ENCODE measurements around the gene DIPK1A.
"Not testable (repeated sequence)": the region's sequence is repeated elsewhere in the genome, so short reads cannot be mapped to it uniquely, and the experiment has no call there.

The DIPK1A gene

GRCh38 chr1:92907949-92908684 is 53.1 kb downstream of the DIPK1A start:
- H3K4me3 ChIP-seq, result no peak overlapping the region
- H3K9me3 ChIP-seq (ENCODE audit: low read depth, low read length), result no peaks in the 10 kb centered on the region
- no peak for DNase-seq (ENCODE audit: low read depth, low spot score)
- TF ChIP-seq EZH2 (IDR thresholded peaks at IDR 0.05) (no peak), POLR2AphosphoS5 (IDR thresholded peaks at IDR 0.05; ENCODE audit: borderline replicate concordance, low read depth, low read length) (no peak), FOXP2 (optimal IDR thresholded peaks at IDR 0.05; ENCODE audit: control extremely low read depth, extremely low read length, insufficient read depth) (no peak)
- no peak overlapping the region for H3K27ac ChIP-seq
- H3K36me3 ChIP-seq (ENCODE audit: insufficient read depth, low read length), result no peaks in the 10 kb centered on the region
- H3K9ac ChIP-seq (ENCODE audit: insufficient read length), result no peak overlapping the region

- Histone ChIP-seq H3K9ac (ENCODE audit: insufficient read length) (no peak overlapping the region), H3K27ac (no peak overlapping the region), H3K36me3 (ENCODE audit: insufficient read depth, low read length) (no peaks in the 10 kb centered on the region), H3K4me3 (no peak overlapping the region), H3K9me3 (ENCODE audit: low read depth, low read length) (no peaks in the 10 kb centered on the region)
- TF ChIP-seq FOXP2 (optimal IDR thresholded peaks at IDR 0.05; ENCODE audit: control extremely low read depth, extremely low read length, insufficient read depth), result no peak
- TF ChIP-seq EZH2 (IDR thresholded peaks at IDR 0.05), result no peak
- no peak for TF ChIP-seq POLR2AphosphoS5 (IDR thresholded peaks at IDR 0.05; ENCODE audit: borderline replicate concordance, low read depth, low read length)
- DNase-seq (ENCODE audit: low read depth, low spot score), result no peak
Measured at GRCh38 chr1:92903765-92904164, 57.5 kb downstream of the DIPK1A start.

- H3K27ac ChIP-seq, result no peak overlapping the region
- H3K4me3 ChIP-seq, result no peak overlapping the region
- no peaks in the 10 kb centered on the region for H3K9me3 ChIP-seq (ENCODE audit: low read depth, low read length)
- H3K36me3 ChIP-seq (ENCODE audit: insufficient read depth, low read length), result no peaks in the 10 kb centered on the region
- TF ChIP-seq POLR2AphosphoS5 (IDR thresholded peaks at IDR 0.05; ENCODE audit: borderline replicate concordance, low read depth, low read length), result no peak
- no peak for TF ChIP-seq EZH2 (IDR thresholded peaks at IDR 0.05)
- no peak for TF ChIP-seq FOXP2 (optimal IDR thresholded peaks at IDR 0.05; ENCODE audit: control extremely low read depth, extremely low read length, insufficient read depth)
- DNase-seq (ENCODE audit: low read depth, low spot score), result no peak
- H3K9ac ChIP-seq (ENCODE audit: insufficient read length), result no peak overlapping the region
Measured at GRCh38 chr1:92902406-92902744, 58.9 kb downstream of the DIPK1A start.

GRCh38 chr1:92901699-92902405 is 59.4 kb downstream of the DIPK1A start:
- H3K4me3 ChIP-seq, result no peak overlapping the region
- no peak for DNase-seq (ENCODE audit: low read depth, low spot score)
- H3K36me3 ChIP-seq (ENCODE audit: insufficient read depth, low read length), result no peaks in the 10 kb centered on the region
- H3K9me3 ChIP-seq (ENCODE audit: low read depth, low read length), result no peaks in the 10 kb centered on the region
- H3K9ac ChIP-seq (ENCODE audit: insufficient read length), result no peak overlapping the region
- no peak overlapping the region for H3K27ac ChIP-seq
- TF ChIP-seq POLR2AphosphoS5 (IDR thresholded peaks at IDR 0.05; ENCODE audit: borderline replicate concordance, low read depth, low read length), result no peak
- TF ChIP-seq EZH2 (IDR thresholded peaks at IDR 0.05), result no peak
- no peak for TF ChIP-seq FOXP2 (optimal IDR thresholded peaks at IDR 0.05; ENCODE audit: control extremely low read depth, extremely low read length, insufficient read depth)

GRCh38 chr1:92901126-92901525 is 60.1 kb downstream of the DIPK1A start:
- no peak overlapping the region for H3K9ac ChIP-seq (ENCODE audit: insufficient read length)
- DNase-seq (ENCODE audit: low read depth, low spot score), result no peak
- H3K4me3 ChIP-seq, result no peak overlapping the region
- no peaks in the 10 kb centered on the region for H3K9me3 ChIP-seq (ENCODE audit: low read depth, low read length)
- H3K36me3 ChIP-seq (ENCODE audit: insufficient read depth, low read length), result no peaks in the 10 kb centered on the region
- TF ChIP-seq FOXP2 (optimal IDR thresholded peaks at IDR 0.05; ENCODE audit: control extremely low read depth, extremely low read length, insufficient read depth), result no peak
- no peak for TF ChIP-seq POLR2AphosphoS5 (IDR thresholded peaks at IDR 0.05; ENCODE audit: borderline replicate concordance, low read depth, low read length)
- TF ChIP-seq EZH2 (IDR thresholded peaks at IDR 0.05), result no peak
- no peak overlapping the region for H3K27ac ChIP-seq

- no peak overlapping the region for H3K9ac ChIP-seq (ENCODE audit: insufficient read length)
- H3K27ac ChIP-seq, result no peak overlapping the region
- H3K36me3 ChIP-seq (ENCODE audit: insufficient read depth, low read length), result no peaks in the 10 kb centered on the region
- DNase-seq (ENCODE audit: low read depth, low spot score), result no peak
- no peak overlapping the region for H3K4me3 ChIP-seq
- no peaks in the 10 kb centered on the region for H3K9me3 ChIP-seq (ENCODE audit: low read depth, low read length)
- TF ChIP-seq FOXP2 (optimal IDR thresholded peaks at IDR 0.05; ENCODE audit: control extremely low read depth, extremely low read length, insufficient read depth) (no peak), POLR2AphosphoS5 (IDR thresholded peaks at IDR 0.05; ENCODE audit: borderline replicate concordance, low read depth, low read length) (no peak), EZH2 (IDR thresholded peaks at IDR 0.05) (no peak)
Measured at GRCh38 chr1:92900539-92900938, 60.7 kb downstream of the DIPK1A start.

- Histone ChIP-seq H3K9me3 (ENCODE audit: low read depth, low read length) (no peaks in the 10 kb centered on the region), H3K27ac (no peak overlapping the region), H3K36me3 (ENCODE audit: insufficient read depth, low read length) (no peaks in the 10 kb centered on the region), H3K4me3 (no peak overlapping the region), H3K9ac (ENCODE audit: insufficient read length) (no peak overlapping the region)
- TF ChIP-seq POLR2AphosphoS5 (IDR thresholded peaks at IDR 0.05; ENCODE audit: borderline replicate concordance, low read depth, low read length), result no peak
- TF ChIP-seq FOXP2 (optimal IDR thresholded peaks at IDR 0.05; ENCODE audit: control extremely low read depth, extremely low read length, insufficient read depth), result no peak
- no peak for TF ChIP-seq EZH2 (IDR thresholded peaks at IDR 0.05)
- DNase-seq (ENCODE audit: low read depth, low spot score), result no peak
Measured at GRCh38 chr1:92899780-92900179, 61.5 kb downstream of the DIPK1A start.

GRCh38 chr1:92898053-92898452 is 63.2 kb downstream of the DIPK1A start:
- not testable (repeated sequence) for H3K9ac ChIP-seq (ENCODE audit: insufficient read length)

More at GRCh38 chr1:92898053-92898452, 63.2 kb downstream of the DIPK1A start:
- not testable (repeated sequence) for H3K9me3 ChIP-seq (ENCODE audit: low read depth, low read length); DNase-seq (ENCODE audit: low read depth, low spot score); H3K4me3 ChIP-seq; H3K36me3 ChIP-seq (ENCODE audit: insufficient read depth, low read length); H3K27ac ChIP-seq
